ENCODE results near the gene C22orf42.

GRCh38 chr22:32183625-32184024 lies 24.5 kb upstream of the C22orf42 start:
- no peak for TF ChIP-seq CTCF (IDR thresholded peaks at IDR 0.05; ENCODE audit: insufficient read depth, low read length)
- TF ChIP-seq REST (IDR thresholded peaks at IDR 0.05; ENCODE audit: insufficient replicate concordance, low read depth): no peak
- TF ChIP-seq POLR2AphosphoS5 (IDR thresholded peaks at IDR 0.05; ENCODE audit: low read depth): no peak
- TF ChIP-seq SPI1 (IDR thresholded peaks at IDR 0.05; ENCODE audit: borderline replicate concordance, low read depth): no peak
- no peak for TF ChIP-seq GABPA (IDR thresholded peaks at IDR 0.05; ENCODE audit: low read depth)
